ENCODE data around the gene UBE2C.
"Not testable (repeated sequence)": the region's sequence is repeated elsewhere in the genome, so short reads cannot be mapped to it uniquely, and the experiment has no call there.

The UBE2C gene

DNA sequence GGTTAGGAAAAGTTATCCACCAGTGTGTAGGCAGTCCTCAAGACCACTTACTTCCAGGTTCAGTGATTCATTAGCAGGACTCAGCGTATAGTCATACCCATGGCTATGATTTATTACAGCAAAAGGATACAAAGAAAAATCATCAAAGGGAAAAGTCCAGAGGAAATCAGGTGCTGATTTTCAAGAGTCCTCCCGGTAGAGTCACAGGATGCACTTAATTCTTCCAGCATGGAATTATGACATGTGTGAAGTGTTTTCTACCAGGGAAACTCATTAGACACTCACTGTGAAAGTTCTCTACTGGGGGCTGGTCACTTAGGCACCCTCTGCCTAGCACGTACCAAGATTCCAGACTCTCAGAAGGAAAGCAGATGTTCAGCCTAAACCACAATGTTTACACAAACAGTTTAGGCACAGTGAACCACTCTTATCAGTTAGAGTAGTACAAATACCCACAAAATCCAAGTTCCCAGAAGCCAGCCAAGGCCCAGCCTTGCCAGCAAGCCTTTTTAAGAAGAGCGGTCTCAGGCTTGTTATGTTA, 31.0 kb upstream of the UBE2C start:
- Mint-ChIP-seq H3K4me3 (no peak overlapping the region), H3K27ac (no peak overlapping the region), H3K27me3 (no peaks in the 10 kb centered on the region), H3K4me1 (ENCODE audit: low read depth in 2 of 2) (peaks cover 5 to 7% of the 10 kb centered on the region in 2 donors), H3K9me3 (no peaks in the 10 kb centered on the region), H3K36me3 (ENCODE audit: insufficient read depth) (no peaks in the 10 kb centered on the region)
- ATAC-seq (replicated peaks) = no peak
- DNase-seq = no peak

DNA sequence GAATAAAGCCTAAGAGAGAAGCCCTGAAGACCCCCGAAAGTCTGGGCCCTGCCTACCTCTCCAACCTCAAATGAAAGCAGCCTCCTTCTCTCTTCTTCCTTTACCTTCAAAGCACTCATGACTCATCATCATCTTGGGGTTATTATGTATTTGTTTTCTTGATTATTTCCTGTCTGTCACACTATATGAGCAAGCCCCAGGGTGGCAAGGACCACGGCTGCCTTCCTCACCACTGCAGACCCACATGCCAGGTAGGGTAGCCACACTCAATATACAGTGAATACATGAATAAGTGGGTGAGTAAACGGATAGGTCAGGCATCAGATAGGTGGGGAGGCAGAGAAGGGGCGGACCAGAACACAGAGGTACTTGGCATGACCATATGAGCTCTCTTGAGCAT, 29.6 kb upstream of the UBE2C start:
- no peaks in the 10 kb centered on the region for H3K27me3 Mint-ChIP-seq
- H3K4me3 Mint-ChIP-seq = no peak overlapping the region
- no peak overlapping the region for H3K27ac Mint-ChIP-seq

DNA sequence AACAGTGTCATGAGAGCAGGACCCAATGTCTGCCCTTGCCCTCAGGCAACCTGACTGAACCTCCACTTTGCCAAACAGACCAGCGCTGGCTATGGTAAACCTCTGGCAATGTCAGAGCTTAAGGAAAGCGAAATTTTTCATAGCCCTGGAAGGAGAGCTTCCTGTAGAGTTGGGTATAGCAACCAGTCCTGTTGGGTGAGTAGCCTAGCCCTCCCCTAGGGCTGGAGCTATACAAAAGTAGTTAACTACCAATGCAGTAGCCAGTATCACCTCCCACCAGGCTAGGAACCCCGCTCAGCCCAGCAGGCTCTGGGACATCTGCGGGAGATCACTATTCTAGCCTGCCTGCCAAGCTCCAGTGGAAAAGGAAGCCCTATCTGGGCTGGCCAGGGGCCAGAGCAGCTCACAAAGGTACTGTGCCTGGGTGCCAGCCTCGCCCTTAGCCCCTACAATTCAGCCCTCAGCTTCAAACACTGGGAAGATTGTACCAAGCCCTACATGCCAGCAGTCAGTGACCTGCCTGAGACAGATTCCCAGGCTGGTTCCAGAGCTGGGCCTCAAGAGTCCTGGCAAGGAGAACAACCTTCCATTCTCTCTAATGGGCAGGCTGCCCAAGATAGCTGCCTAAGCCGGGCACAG, 28.7 kb upstream of the UBE2C start:
- H3K36me3 Mint-ChIP-seq (ENCODE audit: insufficient read depth) = no peaks in the 10 kb centered on the region
- DNase-seq (no peak), ATAC-seq (replicated peaks) (no peak)
- peaks cover 5 to 7% of the 10 kb centered on the region in 2 donors for H3K4me1 Mint-ChIP-seq (ENCODE audit: low read depth in 2 of 2)
- H3K27me3 Mint-ChIP-seq = no peaks in the 10 kb centered on the region
- H3K9me3 Mint-ChIP-seq = no peaks in the 10 kb centered on the region
- no peak overlapping the region for H3K27ac Mint-ChIP-seq
- no peak overlapping the region for H3K4me3 Mint-ChIP-seq

More for the DNA sequence above, 29.6 kb upstream of the UBE2C start:
- Mint-ChIP-seq H3K36me3 (ENCODE audit: insufficient read depth) (no peaks in the 10 kb centered on the region), H3K4me1 (ENCODE audit: low read depth in 2 of 2) (peaks cover 5 to 7% of the 10 kb centered on the region in 2 donors), H3K9me3 (no peaks in the 10 kb centered on the region)
- ATAC-seq (replicated peaks) = peak; percentile 61
- DNase-seq = no peak

DNA sequence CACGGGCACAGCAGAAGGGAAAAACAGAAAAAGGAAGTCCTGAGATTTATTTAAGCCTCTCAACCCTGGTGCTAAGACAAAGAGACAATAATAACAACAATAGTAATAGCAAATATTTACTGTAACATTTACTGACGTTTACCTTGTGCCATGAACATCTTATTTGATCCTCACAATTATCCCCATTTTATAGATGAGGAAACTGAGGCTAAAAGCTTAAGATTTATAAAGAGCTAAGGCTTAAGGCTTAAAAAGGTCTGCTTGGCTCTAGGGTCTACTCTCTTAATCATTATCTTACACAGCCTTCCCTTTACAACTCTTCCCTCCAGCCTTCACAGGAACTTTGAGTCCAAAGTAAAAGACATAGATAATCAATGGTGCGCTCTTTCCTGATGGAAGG, 24.1 kb upstream of the UBE2C start:
- ATAC-seq (replicated peaks) = no peak
- no peaks in the 10 kb centered on the region for H3K9me3 Mint-ChIP-seq
- no peaks in the 10 kb centered on the region for H3K27me3 Mint-ChIP-seq
- no peak for DNase-seq
- H3K4me3 Mint-ChIP-seq = no peak overlapping the region
- peaks cover 10 to 13% of the 10 kb centered on the region in 2 donors for H3K4me1 Mint-ChIP-seq (ENCODE audit: low read depth in 2 of 2)
- H3K27ac Mint-ChIP-seq = no peak overlapping the region
- peaks cover 16% of the 10 kb centered on the region for H3K36me3 Mint-ChIP-seq (ENCODE audit: insufficient read depth)

DNA sequence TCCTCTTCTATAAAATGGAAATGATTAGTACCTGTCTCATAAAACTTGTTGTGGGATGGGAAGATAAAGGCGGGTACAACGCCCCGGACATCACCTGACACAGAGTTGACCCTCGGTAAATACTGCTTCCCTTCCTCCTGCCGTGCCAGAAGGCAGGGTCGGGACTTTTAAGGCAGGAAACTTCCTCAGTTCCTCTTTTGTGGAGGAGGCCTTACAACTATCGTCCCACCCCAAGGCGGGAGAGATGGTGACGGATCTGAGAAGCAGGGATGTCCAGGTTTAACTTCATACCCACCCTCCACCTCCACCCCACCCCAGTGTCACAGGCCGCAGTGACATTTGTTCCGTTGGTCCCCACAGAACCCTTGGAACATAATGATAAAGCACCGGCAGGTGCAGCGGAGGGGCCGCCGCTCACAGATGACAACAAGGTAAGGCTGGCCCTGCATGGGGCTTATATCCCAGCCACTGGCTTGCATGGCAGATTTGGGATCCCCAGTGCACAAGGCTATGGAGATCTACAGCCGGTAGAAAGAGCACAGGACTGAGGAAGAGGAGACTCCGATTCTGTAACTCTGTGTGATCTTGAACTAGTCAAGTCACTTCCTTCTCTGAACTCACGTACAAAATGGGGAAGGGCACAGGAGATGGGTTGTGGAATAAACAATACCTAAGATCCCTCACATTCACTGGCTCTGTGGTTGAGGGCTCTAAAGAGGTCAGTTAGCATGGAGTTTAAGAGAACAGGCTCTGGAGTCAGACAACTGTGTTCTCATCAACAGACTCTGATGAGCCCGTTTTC, 19.9 kb upstream of the UBE2C start:
- ATAC-seq (replicated peaks) (no peak), DNase-seq (no peak)
- Mint-ChIP-seq H3K4me1 (ENCODE audit: low read depth in 2 of 2) (peaks cover 10 to 13% of the 10 kb centered on the region in 2 donors), H3K9me3 (no peaks in the 10 kb centered on the region), H3K27me3 (no peaks in the 10 kb centered on the region), H3K4me3 (peak overlapping the region; percentile 86 to 90), H3K27ac (peak overlapping the region; percentile 95 to 96), H3K36me3 (ENCODE audit: insufficient read depth) (peaks cover 44% of the 10 kb centered on the region)

DNA sequence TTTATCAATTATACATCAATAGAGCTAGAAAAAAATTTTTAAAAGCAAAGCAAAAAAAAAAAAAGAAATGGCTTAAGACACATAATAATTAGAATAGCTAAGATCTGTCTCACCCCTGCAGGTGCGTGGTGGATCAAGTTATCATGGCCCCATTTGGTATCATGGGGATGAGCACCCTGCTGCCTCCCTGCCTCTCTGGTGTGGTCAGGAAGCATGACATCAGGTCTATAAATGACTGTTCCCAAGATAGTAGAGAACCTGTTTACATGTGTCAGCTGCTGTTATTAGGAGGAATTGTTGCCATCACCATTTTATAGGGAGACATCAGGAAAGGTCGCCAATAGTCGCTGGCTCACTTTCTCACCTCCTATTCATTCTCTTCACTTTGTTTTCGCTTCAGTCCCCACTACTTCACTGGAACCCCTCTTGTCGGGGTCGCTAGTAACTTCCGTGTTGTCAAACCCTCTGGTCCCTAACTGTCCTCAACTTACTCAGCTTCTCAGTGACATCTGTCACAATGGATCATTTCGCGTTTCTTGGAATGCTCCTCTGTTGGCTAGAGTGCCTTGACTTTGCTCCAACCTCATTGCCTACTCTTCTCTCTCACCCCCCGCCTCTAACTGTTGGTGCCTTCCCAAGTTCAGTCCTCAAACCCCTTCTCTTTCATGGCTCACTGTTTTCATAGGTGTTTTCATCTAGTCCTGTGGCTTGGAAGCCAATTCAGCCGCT, 15.9 kb upstream of the UBE2C start:
- no peaks in the 10 kb centered on the region for H3K27me3 Mint-ChIP-seq
- H3K4me3 Mint-ChIP-seq = no peak overlapping the region
- H3K9me3 Mint-ChIP-seq = no peaks in the 10 kb centered on the region
- DNase-seq (no peak), ATAC-seq (replicated peaks) (no peak)
- H3K36me3 Mint-ChIP-seq (ENCODE audit: insufficient read depth) = peaks cover 48% of the 10 kb centered on the region
- no peak overlapping the region for H3K27ac Mint-ChIP-seq
- H3K4me1 Mint-ChIP-seq (ENCODE audit: low read depth in 2 of 2) = peaks cover 16 to 22% of the 10 kb centered on the region in 2 donors

DNA sequence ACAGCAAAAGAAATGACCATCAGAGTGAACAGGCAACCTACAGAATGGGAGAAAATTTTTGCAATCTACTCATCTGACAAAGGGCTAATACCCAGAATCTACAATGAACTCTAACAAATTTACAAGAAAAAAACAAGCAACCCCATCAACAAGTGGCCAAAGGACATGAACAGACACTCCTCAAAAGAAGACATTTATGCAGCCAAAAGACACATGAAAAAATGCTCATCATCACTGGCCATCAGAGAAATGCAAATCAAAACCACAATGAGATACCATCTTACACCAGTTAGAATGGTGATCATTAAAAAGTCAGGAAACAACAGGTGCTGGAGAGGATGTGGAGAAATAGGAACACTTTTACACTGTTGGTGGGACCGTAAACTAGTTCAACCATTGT, 14.9 kb upstream of the UBE2C start:
- not testable (repeated sequence) for H3K27ac Mint-ChIP-seq; H3K4me3 Mint-ChIP-seq; H3K9me3 Mint-ChIP-seq; H3K27me3 Mint-ChIP-seq; ATAC-seq (replicated peaks); DNase-seq
- peaks cover 12 to 17% of the 10 kb centered on the region in 2 donors for H3K4me1 Mint-ChIP-seq (ENCODE audit: low read depth in 2 of 2)
- peaks cover 44% of the 10 kb centered on the region for H3K36me3 Mint-ChIP-seq (ENCODE audit: insufficient read depth)

DNA sequence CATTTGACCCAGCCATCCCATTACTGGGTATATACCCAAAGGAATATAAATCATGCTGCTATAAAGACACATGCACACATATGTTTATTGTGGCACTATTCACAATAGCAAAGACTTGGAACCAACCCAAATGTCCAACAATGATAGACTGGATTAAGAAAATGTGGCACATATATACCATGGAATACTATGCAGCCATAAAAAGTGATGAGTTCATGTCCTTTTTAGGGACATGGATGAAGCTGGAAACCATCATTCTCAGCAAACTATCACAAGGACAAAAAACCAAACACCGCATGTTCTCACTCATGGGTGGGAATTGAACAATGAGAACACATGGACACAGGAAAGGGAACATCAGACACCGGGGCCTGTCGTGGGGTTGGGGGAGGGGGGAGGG, 14.5 kb upstream of the UBE2C start:
- H3K4me3 Mint-ChIP-seq; ATAC-seq (replicated peaks); H3K27me3 Mint-ChIP-seq; H3K9me3 Mint-ChIP-seq; DNase-seq; H3K27ac Mint-ChIP-seq: not testable (repeated sequence)
- peaks cover 42% of the 10 kb centered on the region for H3K36me3 Mint-ChIP-seq (ENCODE audit: insufficient read depth)
- H3K4me1 Mint-ChIP-seq (ENCODE audit: low read depth in 2 of 2) = peaks cover 8 to 12% of the 10 kb centered on the region in 2 donors

DNA sequence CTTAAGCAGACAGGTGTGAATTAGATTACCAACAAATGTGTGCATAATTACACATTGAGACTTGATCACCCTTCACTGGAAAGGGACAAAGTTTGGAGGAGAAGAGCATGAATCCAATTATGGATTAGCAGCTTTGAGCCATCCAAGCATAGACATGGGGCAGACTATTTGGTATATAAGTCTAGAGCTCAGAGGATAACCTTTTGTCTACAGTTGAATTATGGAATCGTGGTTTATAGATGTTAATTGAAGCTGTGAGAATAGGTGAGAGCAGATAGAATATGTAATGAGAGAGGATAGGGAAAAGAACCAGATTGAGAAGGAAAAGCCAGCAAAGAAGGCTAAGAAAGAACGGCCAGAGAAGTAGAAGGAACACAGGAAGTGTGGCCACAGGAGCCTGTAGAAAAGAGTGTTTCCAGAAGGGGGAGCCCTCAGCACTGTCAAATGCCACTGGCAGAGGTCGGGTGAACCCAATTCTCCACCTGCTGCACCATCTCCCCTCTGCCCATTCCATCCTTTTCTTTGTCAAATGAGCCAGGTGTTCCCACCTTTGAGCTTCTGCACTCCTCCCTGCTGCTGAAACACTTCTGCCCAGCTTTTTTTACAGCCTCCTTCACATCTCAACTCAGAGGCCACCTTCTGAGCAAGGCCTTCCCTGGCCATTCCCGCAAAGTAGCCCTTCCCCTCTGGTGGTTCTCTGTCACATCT, 13.4 kb upstream of the UBE2C start:
- H3K9me3 Mint-ChIP-seq = no peaks in the 10 kb centered on the region
- peak overlapping the region; percentile 0 to 64 for H3K27ac Mint-ChIP-seq
- ATAC-seq (replicated peaks) (peak; percentile 97), DNase-seq (peak; percentile 60 to 69 (median 66))
- H3K4me1 Mint-ChIP-seq (ENCODE audit: low read depth in 2 of 2) = peaks cover 7 to 12% of the 10 kb centered on the region in 2 donors
- H3K4me3 Mint-ChIP-seq = peak overlapping the region in 1 of 2 donors; percentile 24
- H3K36me3 Mint-ChIP-seq (ENCODE audit: insufficient read depth) = peaks cover 37% of the 10 kb centered on the region
- H3K27me3 Mint-ChIP-seq = no peaks in the 10 kb centered on the region

DNA sequence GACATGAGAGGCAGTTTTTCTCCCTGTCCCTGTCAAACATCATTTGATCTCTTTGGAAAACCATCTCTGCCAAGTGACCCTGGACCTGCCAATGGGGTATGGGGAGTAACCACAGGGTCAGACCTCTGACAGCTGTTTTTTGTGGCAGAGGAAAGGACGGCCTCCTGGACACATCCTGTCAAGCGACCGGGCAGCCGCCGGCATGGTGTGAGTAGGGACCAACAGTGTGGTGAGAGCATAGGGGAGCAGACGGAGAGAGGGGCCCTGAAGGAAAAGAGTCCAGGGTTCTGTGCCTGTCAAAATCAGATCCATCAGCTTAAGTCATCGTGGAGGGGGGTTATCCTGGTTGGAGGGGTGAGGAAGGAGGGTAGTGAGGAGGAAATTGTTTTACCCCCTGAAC, 10.6 kb upstream of the UBE2C start:
- ATAC-seq (replicated peaks) = no peak
- Mint-ChIP-seq H3K4me3 (no peak overlapping the region), H3K27me3 (no peaks in the 10 kb centered on the region), H3K4me1 (ENCODE audit: low read depth in 2 of 2) (peaks cover 7 to 12% of the 10 kb centered on the region in 2 donors), H3K36me3 (ENCODE audit: insufficient read depth) (peaks cover 31% of the 10 kb centered on the region), H3K9me3 (no peaks in the 10 kb centered on the region), H3K27ac (no peak overlapping the region)
- DNase-seq = no peak

DNA sequence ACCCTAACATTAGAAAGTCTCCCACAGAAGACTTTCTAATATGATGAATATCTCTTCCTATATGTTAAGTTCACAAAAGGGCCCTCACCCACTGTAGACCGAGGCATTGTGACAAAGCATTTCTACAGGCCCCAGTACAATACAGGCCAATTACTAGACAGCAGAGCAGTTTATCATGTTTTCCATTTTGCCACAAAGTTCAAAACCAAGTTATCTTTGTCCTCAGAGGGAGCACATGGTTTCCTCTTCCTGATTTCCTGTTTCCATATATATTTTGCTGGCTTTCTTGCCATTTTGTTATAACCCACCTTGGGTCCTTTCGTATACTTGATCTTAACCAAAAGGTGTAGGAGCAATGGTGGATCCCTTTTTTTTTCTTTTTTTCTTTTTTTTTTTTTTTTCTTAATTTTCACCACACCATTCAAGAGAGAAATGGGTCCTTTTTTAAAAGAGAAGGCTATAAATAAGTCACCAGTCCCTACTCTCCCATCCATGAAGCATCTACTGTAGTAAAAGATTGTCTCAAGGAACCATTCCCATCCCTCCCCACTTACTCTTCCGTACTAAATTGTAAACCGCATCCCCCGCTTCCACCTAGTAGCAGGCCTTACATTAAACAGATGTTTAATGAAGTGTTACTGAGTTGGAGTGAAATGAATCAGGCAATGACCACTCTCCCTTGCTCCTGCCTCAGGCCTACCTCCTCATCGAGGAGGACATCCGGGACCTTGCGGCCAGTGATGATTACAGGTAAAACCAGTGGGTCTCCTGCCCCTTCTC, 2.1 kb upstream of the UBE2C start:
- DNase-seq = no peak
- Mint-ChIP-seq H3K27ac (peak overlapping the region in 1 of 2 donors; percentile 82), H3K4me3 (no peak overlapping the region), H3K27me3 (no peaks in the 10 kb centered on the region), H3K4me1 (ENCODE audit: low read depth in 2 of 2) (peaks cover 14 to 19% of the 10 kb centered on the region in 2 donors), H3K9me3 (no peaks in the 10 kb centered on the region), H3K36me3 (ENCODE audit: insufficient read depth) (peaks cover 51% of the 10 kb centered on the region)
- ATAC-seq (replicated peaks) = no peak

DNA sequence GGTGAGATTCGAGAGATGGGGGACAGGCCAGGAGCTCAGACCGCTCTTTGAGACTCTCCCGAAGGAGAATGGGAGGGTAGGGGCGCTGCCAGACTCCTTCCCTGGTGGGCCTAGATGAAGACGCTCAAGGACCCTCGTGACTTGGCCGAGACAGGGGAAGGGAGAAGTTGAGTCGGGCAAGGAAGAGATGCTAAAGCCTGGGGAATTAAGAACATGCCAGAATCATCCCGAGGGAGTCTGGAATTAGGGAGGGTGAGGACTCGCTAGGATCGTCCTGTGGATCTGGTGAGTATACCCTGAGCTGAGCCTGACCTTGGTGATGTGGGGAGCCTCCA, 529 bp downstream of the UBE2C start:
- no peaks in the 10 kb centered on the region for H3K27me3 Mint-ChIP-seq
- H3K4me1 Mint-ChIP-seq (ENCODE audit: low read depth in 2 of 2) = peaks cover 14 to 19% of the 10 kb centered on the region in 2 donors
- H3K36me3 Mint-ChIP-seq (ENCODE audit: insufficient read depth) = peaks cover 28% of the 10 kb centered on the region
- no peak overlapping the region for H3K27ac Mint-ChIP-seq
- ATAC-seq (replicated peaks) = no peak
- DNase-seq = no peak
- no peaks in the 10 kb centered on the region for H3K9me3 Mint-ChIP-seq
- H3K4me3 Mint-ChIP-seq = peak overlapping the region; percentile 84 to 90
